HEK293T (cell line): Measurements from ENCODE around the gene ACYP1.

Experiments used
- CTCF ChIA-PET: fragments of 350-600 bp; formaldehyde crosslinking; extraction: SDS; loops from one replicate; lab custom pipeline; 2021; ENCODE audit warnings: antibody characterized with exemption, inconsistent platforms; lab: Yijun Ruan, JAX
- POLR2A ChIA-PET: fragments of 350-600 bp; formaldehyde crosslinking; extraction: SDS; loops from one replicate; lab custom pipeline; 2020; ENCODE audit warnings: antibody characterized with exemption, inconsistent platforms; lab: Yijun Ruan, JAX
- DNase-seq: peaks from one replicate; pipeline ENCODE4 v3.0.0; 2012; ENCODE audit warnings: mixed read lengths; ENCODE audit errors: extremely low spot score
- ARNT ChIP-seq: fragments of 450-650 bp; IDR thresholded peaks from 2 replicates; pipeline ENCODE4 v1.6.1; 2017; ENCODE audit warnings: mild to moderate bottlenecking
- BHLHE40 ChIP-seq: fragments of 450-650 bp; IDR thresholded peaks from 2 replicates; pipeline ENCODE4 v1.6.1; 2016; ENCODE audit warnings: mild to moderate bottlenecking, moderate library complexity, borderline replicate concordance
- CTBP1 ChIP-seq: fragments of 450-650 bp; IDR thresholded peaks from 2 replicates; pipeline ENCODE4 v1.6.1; 2016; ENCODE audit warnings: borderline replicate concordance
- ELF4 ChIP-seq: fragments of 450-650 bp; IDR thresholded peaks from 2 replicates; pipeline ENCODE4 v1.6.1; 2017; ENCODE audit warnings: antibody characterized with exemption
- FOXA1 ChIP-seq: fragments of 450-650 bp; IDR thresholded peaks from 2 replicates; pipeline ENCODE4 v1.6.1; 2016; ENCODE audit warnings: mild to moderate bottlenecking
- FOXK2 ChIP-seq: fragments of 450-650 bp; IDR thresholded peaks from 2 replicates; pipeline ENCODE4 v1.6.1; 2016; ENCODE audit warnings: mild to moderate bottlenecking
- FOXM1 ChIP-seq: fragments of 450-650 bp; IDR thresholded peaks from 2 replicates; pipeline ENCODE4 v1.6.1; 2017; ENCODE audit warnings: mild to moderate bottlenecking, borderline replicate concordance
- HDGF ChIP-seq: fragments of 450-650 bp; IDR thresholded peaks from 2 replicates; pipeline ENCODE4 v1.6.1; 2017; ENCODE audit warnings: antibody characterized with exemption, borderline replicate concordance
- L3MBTL2 ChIP-seq: fragments of 450-650 bp; conservative IDR thresholded peaks from 2 replicates; pipeline ENCODE4 v1.6.1; 2016; ENCODE audit warnings: mild to moderate bottlenecking
- LEF1 ChIP-seq: fragments of 450-650 bp; IDR thresholded peaks from 2 replicates; pipeline ENCODE4 v1.6.1; 2017; ENCODE audit warnings: mild to moderate bottlenecking, borderline replicate concordance
- NFRKB ChIP-seq: fragments of 450-650 bp; IDR thresholded peaks from 2 replicates; pipeline ENCODE4 v1.6.1; 2016; ENCODE audit warnings: mild to moderate bottlenecking, moderate library complexity
- PKNOX1 ChIP-seq: fragments of 450-650 bp; IDR thresholded peaks from 2 replicates; pipeline ENCODE4 v1.6.1; 2016
- SP1 ChIP-seq: fragments of 450-650 bp; IDR thresholded peaks from 2 replicates; pipeline ENCODE4 v1.6.1; 2017
- SUZ12 ChIP-seq: fragments of 450-650 bp; IDR thresholded peaks from 2 replicates; pipeline ENCODE4 v1.6.1; 2016; ENCODE audit warnings: mild to moderate bottlenecking
- TARDBP ChIP-seq: fragments of 450-650 bp; IDR thresholded peaks from 2 replicates; pipeline ENCODE4 v1.6.1; 2016
- ZNF384 ChIP-seq: fragments of 450-650 bp; IDR thresholded peaks from 2 replicates; pipeline ENCODE4 v1.6.1; 2016

Gene ACYP1

GRCh38 chr14:75049731-75050201 is 14.1 kb downstream of the ACYP1 start:
- no peak for DNase-seq
- TF ChIP-seq L3MBTL2 (no peak), NFRKB (no peak), CTBP1 (no peak), BHLHE40 (no peak), SP1 (no peak), ZNF384 (no peak), HDGF (no peak)
- POLR2A ChIA-PET, result interaction anchor here (3.7 kb wide), 1 partner anchor 14 kb away, joined by 14 read pairs; the partner anchor contains the start of gene ACYP1
- CTCF ChIA-PET, result no interaction called here

- CTCF ChIA-PET, result no interaction called here
- POLR2A ChIA-PET, result interaction anchor here (3.7 kb wide), 1 partner anchor 14 kb away, joined by 14 read pairs; the partner anchor contains the start of gene ACYP1
- DNase-seq, result no peak
- TF ChIP-seq BHLHE40, result no peak
- no peak for TF ChIP-seq FOXA1
- TF ChIP-seq NFRKB, result no peak
- TF ChIP-seq HDGF, result no peak
- no peak for TF ChIP-seq SP1
- TF ChIP-seq LEF1, result no peak
- no peak for TF ChIP-seq ELF4
- TF ChIP-seq TARDBP, result no peak
- no peak for TF ChIP-seq PKNOX1
- no peak for TF ChIP-seq SUZ12
Observed at GRCh38 chr14:75049136-75049535, 14.7 kb downstream of the ACYP1 start.

GRCh38 chr14:75048101-75048500 is 15.7 kb downstream of the ACYP1 start:
- TF ChIP-seq ZNF384 (no peak), PKNOX1 (no peak), SUZ12 (no peak), CTBP1 (no peak), FOXK2 (no peak), SP1 (no peak), L3MBTL2 (no peak), FOXM1 (no peak), BHLHE40 (no peak), FOXA1 (no peak), ELF4 (no peak), NFRKB (no peak)
- DNase-seq, result no peak
- ChIA-PET CTCF (no interaction called here), POLR2A (interaction anchor here (0.7 to 3.7 kb wide), 2 partner anchors 15 to 125 kb away, joined by 3 to 14 read pairs; partner anchors contain the start of genes ACYP1 and RPS6KL1)

GRCh38 chr14:75047506-75047905 is 16.3 kb downstream of the ACYP1 start:
- DNase-seq, result no peak
- POLR2A ChIA-PET, result interaction anchor here (3.7 kb wide), 1 partner anchor 16 kb away, joined by 14 read pairs; the partner anchor contains the start of gene ACYP1
- CTCF ChIA-PET, result no interaction called here
- TF ChIP-seq FOXA1, result no peak
- TF ChIP-seq BHLHE40, result no peak
- no peak for TF ChIP-seq L3MBTL2
- TF ChIP-seq FOXM1, result no peak
- no peak for TF ChIP-seq SUZ12
- no peak for TF ChIP-seq PKNOX1
- no peak for TF ChIP-seq SP1

GRCh38 chr14:75046899-75047298 is 16.9 kb downstream of the ACYP1 start:
- CTCF ChIA-PET, result no interaction called here
- POLR2A ChIA-PET, result no interaction called here
- TF ChIP-seq SUZ12 (no peak), LEF1 (no peak), FOXM1 (no peak), SP1 (no peak), PKNOX1 (no peak), ELF4 (no peak), NFRKB (no peak)
- DNase-seq, result no peak

- TF ChIP-seq TARDBP, result no peak
- no peak for TF ChIP-seq SUZ12
- no peak for TF ChIP-seq ARNT
- TF ChIP-seq FOXA1, result no peak
- TF ChIP-seq HDGF, result no peak
- TF ChIP-seq NFRKB, result no peak
- TF ChIP-seq L3MBTL2, result no peak
- no peak for TF ChIP-seq LEF1
- no peak for TF ChIP-seq ELF4
- DNase-seq, result no peak
- ChIA-PET CTCF (no interaction called here), POLR2A (no interaction called here)
Observed at GRCh38 chr14:75046275-75046674, 17.5 kb downstream of the ACYP1 start.
